HepG2 (cell line): Measurements from ENCODE around the gene B3GAT3. TPM values are rescaled to one million over a fixed set of nuclear protein-coding genes. Genes with fewer than 3 reads are reported as not detected.

ENCODE experiments used
- ATAC-seq: fragments of 200-7000 bp; cut with Tn5 transposase; 3 replicates; pipeline ENCODE4 v1.9.1; 2020; ENCODE audit warnings: mild to moderate bottlenecking, moderate library complexity
- BruUV-seq: library from RNA; stranded (reverse); fragments of 400-500 nt; replicated peaks from 2 replicates; lab custom pipeline; 2021; lab: Mats Ljungman, UMichigan
- CTCF ChIA-PET: fragments of 300-600 bp; formaldehyde crosslinking; extraction: SDS; loops from one replicate; lab custom pipeline; 2021; ENCODE audit warnings: low total read pairs, inconsistent platforms, low intra/inter-chr PET ratio; lab: Yijun Ruan, JAX
- POLR2A ChIA-PET: fragments of 350-600 bp; sonication (Branson Sonifier 250); formaldehyde crosslinking; loops from one replicate; lab custom pipeline; 2020; ENCODE audit warnings: antibody characterized with exemption, inconsistent platforms; lab: Yijun Ruan, JAX
- DNase-seq: peaks from one replicate; pipeline ENCODE4 v3.0.0-alpha.2; 2015; ENCODE audit warnings: low spot score
- FAIRE-seq: peaks from 3 replicates; lab custom pipeline; 2011; peaks lifted over from hg19 to GRCh38; lab: Jason Lieb, UNC
- H2AFZ ChIP-seq: one replicate; pipeline ENCODE4 v1.6.1; 2011; ENCODE audit warnings: low read length, inconsistent platforms
- H3K27ac ChIP-seq: fragments of 300-600 bp; 3 replicates; pipeline ENCODE4 v1.8.0; 2011; ENCODE audit warnings: mixed run types, mild to moderate bottlenecking, mixed read lengths, low read length, inconsistent platforms; ENCODE audit not compliant: insufficient read depth; ENCODE audit errors: extremely low read length
- H3K27me3 ChIP-seq, 2 experiments: fragments of 200-600 bp in 1 of 2; 2 replicates in 1 of 2; 3 replicates in 1 of 2; pipeline versions ENCODE4 v1.6.0 to v1.8.0; 2011; ENCODE audit warnings: low read length in 2 of 2, mild to moderate bottlenecking in 2 of 2, moderate library complexity in 2 of 2, inconsistent platforms in 1 of 2; ENCODE audit not compliant: insufficient read depth in 2 of 2, control insufficient read depth in 1 of 2
- H3K36me3 ChIP-seq, 2 experiments: fragments of 200-600 bp in 1 of 2; replicated peaks in 1 of 2; 2 replicates in 1 of 2; 3 replicates in 1 of 2; pipeline versions ENCODE4 v1.5.1 to v1.8.0; 2011; ENCODE audit warnings: low read length in 2 of 2, inconsistent platforms in 1 of 2; ENCODE audit not compliant: insufficient read depth in 2 of 2, control insufficient read depth in 1 of 2
- H3K4me1 ChIP-seq: 2 replicates; pipeline ENCODE4 v1.5.1; 2012; ENCODE audit warnings: low read length, inconsistent platforms; ENCODE audit not compliant: insufficient read depth
- H3K4me2 ChIP-seq: 2 replicates; pipeline ENCODE4 v1.6.0; 2011; ENCODE audit warnings: low read depth, low read length, inconsistent platforms
- H3K4me3 ChIP-seq, 3 experiments: fragments of 200-600 bp in 1 of 3; sonication (generic), shearing (Covaris generic) in 1 of 3; replicated peaks in 1 of 3; 2 replicates each; pipeline ENCODE4 v1.5.1; 2011 to 2016; ENCODE audit warnings: low read length in 3 of 3, inconsistent platforms in 2 of 3, low read depth in 2 of 3, mild to moderate bottlenecking in 2 of 3, control low read depth in 1 of 3, mixed read lengths in 1 of 3; ENCODE audit not compliant: insufficient read depth in 1 of 3
- H3K79me2 ChIP-seq: one replicate; pipeline ENCODE4 v1.6.1; 2011; ENCODE audit warnings: low read length, inconsistent platforms; ENCODE audit not compliant: insufficient read depth
- H3K9ac ChIP-seq: 2 replicates; pipeline ENCODE4 v1.6.0; 2011; ENCODE audit warnings: mild to moderate bottlenecking, low read depth, low read length, inconsistent platforms; ENCODE audit not compliant: insufficient read depth
- H3K9me3 ChIP-seq: 2 replicates; pipeline ENCODE4 v1.5.1; 2012; ENCODE audit warnings: mild to moderate bottlenecking, low read length
- H4K20me1 ChIP-seq: 2 replicates; pipeline ENCODE4 v1.6.0; 2011; ENCODE audit warnings: inconsistent platforms, mild to moderate bottlenecking, low read length, moderate library complexity; ENCODE audit not compliant: insufficient read depth
- CHD2 ChIP-seq: IDR thresholded peaks from 2 replicates; pipeline ENCODE4 v1.6.1; 2011; ENCODE audit warnings: low read depth, low read length, improper control_type of control experiment
- EP300 ChIP-seq, 3 experiments: sonication (generic) in 1 of 3; formaldehyde crosslinking in 1 of 3; IDR thresholded peaks; 2 replicates each; pipeline versions ENCODE4 v1.5.1 to v1.6.1; 2011 to 2020; ENCODE audit warnings: low read depth in 2 of 3, low read length in 2 of 3, borderline replicate concordance in 1 of 3, improper control_type of control experiment in 1 of 3, mild to moderate bottlenecking in 1 of 3, missing genetic modification reagents in 1 of 3, moderate library complexity in 1 of 3
- ESRRA ChIP-seq: sonication (generic); formaldehyde crosslinking; IDR thresholded peaks from 2 replicates; pipeline ENCODE4 v1.5.1; 2020; ENCODE audit warnings: mild to moderate bottlenecking, low read depth, missing genetic modification reagents
- KMT2B ChIP-seq: IDR thresholded peaks from 2 replicates; pipeline ENCODE4 v1.6.1; 2016; ENCODE audit warnings: missing genetic modification reagents, missing compliant biosample characterization
- NR2F2 ChIP-seq: IDR thresholded peaks from 2 replicates; pipeline ENCODE4 v1.6.1; 2012; ENCODE audit warnings: low read depth, inconsistent platforms, borderline replicate concordance
- SATB2 ChIP-seq: sonication (generic); formaldehyde crosslinking; IDR thresholded peaks from 2 replicates; pipeline ENCODE4 v1.5.0; 2020; ENCODE audit warnings: missing genetic modification reagents
- STAT5B ChIP-seq: sonication (generic); formaldehyde crosslinking; IDR thresholded peaks from 2 replicates; pipeline ENCODE4 v1.4.0; 2020; ENCODE audit warnings: missing genetic modification reagents
- ZNF253 ChIP-seq: sonication (generic); formaldehyde crosslinking; IDR thresholded peaks from 2 replicates; pipeline ENCODE4 v1.8.0; 2022; ENCODE audit warnings: mild to moderate bottlenecking, missing genetic modification reagents, borderline replicate concordance
- ZNF619 ChIP-seq: sonication (generic); formaldehyde crosslinking; IDR thresholded peaks from 2 replicates; pipeline ENCODE4 v1.4.0; 2020; ENCODE audit warnings: mild to moderate bottlenecking, missing genetic modification reagents
- ZNF746 ChIP-seq: sonication (generic); formaldehyde crosslinking; IDR thresholded peaks from 2 replicates; pipeline ENCODE4 v1.8.0; 2022; ENCODE audit warnings: mild to moderate bottlenecking, missing genetic modification reagents
- WGBS: methylation state at CpG from one replicate; pipeline ENCODE4 v1.1.6; 2017; ENCODE audit warnings: low lambda C conversion rate; 5-methylcytosine and 5-hydroxymethylcytosine counted together
- in situ Hi-C: cut with HindIII; loops from 2 replicates; pipeline ENCODE4 v1.10.0; 2017; ENCODE audit warnings: low pct_unique_long_range_greater_than_20kb; ENCODE audit not compliant: extremely low pct_ligation_motif_present
- intact Hi-C: fragments of 100-400 bp; cut with micrococcal nuclease; formaldehyde crosslinking; loops from one replicate; pipeline ENCODE4 v1.10.0; 2022; ENCODE audit not compliant: unreplicated experiment
- polyA plus RNA-seq, 8 experiments: library from polyadenylated mRNA; depleted of rRNA in 3 of 8; stranded (reverse) in 7 of 8; unstranded in 1 of 8; fragments of >200 nt; fragmentation: Illumina TruSeq in 4 of 8; extraction: Trizol in 4 of 8; gene quantifications; 2 replicates each; pipeline versions ENCODE4 v1.2.1 to v1.2.3, GENCODE V29; 2011 to 2016; ENCODE audit warnings: low read depth in 4 of 8, missing spikeins in 1 of 8, mixed read lengths in 1 of 8; ENCODE audit not compliant: insufficient read depth in 1 of 8
- total RNA-seq, 5 experiments: library from RNA; depleted of rRNA; stranded (reverse); fragments of >200 nt; fragmentation: Illumina TruSeq; extraction: Trizol; gene quantifications; 2 replicates each; pipeline ENCODE4 v1.2.3, GENCODE V29; 2016; ENCODE audit warnings: low read depth in 1 of 5
- TF ChIP-seq, protein P1 (sequence below): sonication (generic); formaldehyde crosslinking; IDR thresholded peaks from 2 replicates; pipeline ENCODE4 v1.8.0; 2022; ENCODE audit warnings: mild to moderate bottlenecking, missing genetic modification reagents, moderate library complexity
- TF ChIP-seq, protein P2 (sequence below): sonication (generic); formaldehyde crosslinking; IDR thresholded peaks from 2 replicates; pipeline ENCODE4 v1.4.0; 2020; ENCODE audit warnings: missing genetic modification reagents, borderline replicate concordance
- TF ChIP-seq, protein P3 (sequence below): sonication (generic); formaldehyde crosslinking; IDR thresholded peaks from 2 replicates; pipeline ENCODE4 v1.4.0; 2020; ENCODE audit warnings: missing genetic modification reagents
- TF ChIP-seq, protein P4 (sequence below): sonication (generic); formaldehyde crosslinking; IDR thresholded peaks from 2 replicates; pipeline ENCODE4 v1.4.0; 2020; ENCODE audit warnings: low read depth, mild to moderate bottlenecking, missing genetic modification reagents

The B3GAT3 gene
- total and polyA plus RNA-seq, 2 of the 13 experiments (the other 11 are each of a cell fraction or from before 2014, with no cell fraction given) = 21.3 to 26.1 TPM

DNA sequence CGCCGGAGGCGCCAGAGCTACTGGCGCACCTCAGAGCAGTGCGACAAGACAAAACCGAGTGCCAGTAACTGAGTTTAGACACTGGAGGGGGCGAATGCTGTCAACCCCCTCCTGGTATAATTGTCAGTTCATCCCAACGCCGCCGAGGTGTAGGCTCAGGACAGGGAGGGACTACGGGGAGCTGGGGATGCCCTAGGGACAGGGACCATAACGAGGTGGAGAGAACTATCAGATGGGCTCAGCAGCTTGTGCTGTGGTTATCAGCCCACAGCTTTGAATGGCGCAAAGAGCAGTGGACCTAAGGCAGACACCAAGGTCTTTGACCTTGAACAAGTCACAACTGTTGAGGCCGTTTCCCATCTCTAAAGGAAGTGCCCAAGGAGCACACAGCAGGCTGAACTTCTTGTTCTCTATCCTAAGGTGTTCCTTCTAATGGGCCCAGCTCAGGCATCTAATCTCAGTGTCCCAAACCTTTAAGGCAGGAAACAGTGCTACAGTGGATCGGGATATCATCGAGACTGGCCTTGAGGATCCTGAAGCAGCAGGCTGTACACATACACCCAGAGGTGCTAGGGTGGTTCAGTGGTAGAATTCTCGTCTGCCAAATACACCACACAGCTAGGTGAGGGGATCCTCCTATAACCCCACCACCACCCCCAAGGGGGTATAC lies 29.5 kb downstream of the B3GAT3 start:
- in situ Hi-C loops (no loop called here), intact Hi-C loops (loop anchor here (5.0 kb wide), 1 partner anchor 60 kb away; the partner anchor contains the start of gene INTS5)
- 24% methylated on average over 9 of the region's 17 CpGs for WGBS
- Histone ChIP-seq H3K9me3 (no peaks in the 10 kb centered on the region), H2AFZ (no peak overlapping the region), H3K27ac (peak overlapping the region; percentile 62), H3K4me2 (peak overlapping the region; percentile 86), H3K9ac (peak overlapping the region; percentile 60), H3K36me3 (peaks cover 21 to 26% of the 10 kb centered on the region in 2 experiments), H3K4me3 (peak overlapping the region; percentile 27 to 71 (median 58); a peak in 5 of 6 replicates), H4K20me1 (no peaks in the 10 kb centered on the region), H3K79me2 (peaks cover 18% of the 10 kb centered on the region), H3K4me1 (peaks cover 45% of the 10 kb centered on the region), H3K27me3 (no peaks in the 10 kb centered on the region; a peak in 1 of 5 replicates)
- ChIA-PET POLR2A (interaction anchor here (0.7 to 4.4 kb wide), 56 partner anchors 9 to 800 kb away, joined by 3 to 160 read pairs (median 8); partner anchors contain the start of genes AHNAK, B3GAT3, C11orf98 and CSKMT), CTCF (interaction anchor here (3.1 kb wide), 1 partner anchor 20 kb away, joined by 14 read pairs; the partner anchor contains the start of genes EML3 and ROM1)
- FAIRE-seq (no peak), DNase-seq (no peak), ATAC-seq (peak; percentile 38)
- BruUV-seq = TSS peak; percentile 100
- TF ChIP-seq SATB2 (no peak), CHD2 (0 out of 2 replicates have a peak, but pooled peaks have one; percentile 2), ZNF619 (CRISPR knock-in tag) (0 out of 2 replicates have a peak, but pooled peaks have one; percentile 4), ZNF253 (CRISPR knock-in tag) (0 out of 2 replicates have a peak, but pooled peaks have one; percentile 30), NR2F2 (peak; percentile 7; the same call in 1 of the 2 replicates), STAT5B (CRISPR knock-in tag) (no peak), KMT2B (CRISPR knock-in tag) (no peak), EP300 (IDR thresholded peaks at IDR 0.05; ENCODE audit: low read depth in 2 of 2, low read length in 2 of 2) (0 out of 4 replicates have a peak, but pooled peaks of 1 of the 2 experiments have one; percentile 5), EP300 (CRISPR knock-in tag; IDR thresholded peaks at IDR 0.05; ENCODE audit: borderline replicate concordance) (no peak), ZNF746 (0 out of 2 replicates have a peak, but pooled peaks have one; percentile 10), ESRRA (peak; percentile 30; the same call in 1 of the 2 replicates)
- TF ChIP-seq, protein P1, sequence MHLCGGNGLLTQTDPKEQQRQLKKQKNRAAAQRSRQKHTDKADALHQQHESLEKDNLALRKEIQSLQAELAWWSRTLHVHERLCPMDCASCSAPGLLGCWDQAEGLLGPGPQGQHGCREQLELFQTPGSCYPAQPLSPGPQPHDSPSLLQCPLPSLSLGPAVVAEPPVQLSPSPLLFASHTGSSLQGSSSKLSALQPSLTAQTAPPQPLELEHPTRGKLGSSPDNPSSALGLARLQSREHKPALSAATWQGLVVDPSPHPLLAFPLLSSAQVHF = peak; percentile 56; the same call in 1 of the 2 replicates
- TF ChIP-seq, protein P2, sequence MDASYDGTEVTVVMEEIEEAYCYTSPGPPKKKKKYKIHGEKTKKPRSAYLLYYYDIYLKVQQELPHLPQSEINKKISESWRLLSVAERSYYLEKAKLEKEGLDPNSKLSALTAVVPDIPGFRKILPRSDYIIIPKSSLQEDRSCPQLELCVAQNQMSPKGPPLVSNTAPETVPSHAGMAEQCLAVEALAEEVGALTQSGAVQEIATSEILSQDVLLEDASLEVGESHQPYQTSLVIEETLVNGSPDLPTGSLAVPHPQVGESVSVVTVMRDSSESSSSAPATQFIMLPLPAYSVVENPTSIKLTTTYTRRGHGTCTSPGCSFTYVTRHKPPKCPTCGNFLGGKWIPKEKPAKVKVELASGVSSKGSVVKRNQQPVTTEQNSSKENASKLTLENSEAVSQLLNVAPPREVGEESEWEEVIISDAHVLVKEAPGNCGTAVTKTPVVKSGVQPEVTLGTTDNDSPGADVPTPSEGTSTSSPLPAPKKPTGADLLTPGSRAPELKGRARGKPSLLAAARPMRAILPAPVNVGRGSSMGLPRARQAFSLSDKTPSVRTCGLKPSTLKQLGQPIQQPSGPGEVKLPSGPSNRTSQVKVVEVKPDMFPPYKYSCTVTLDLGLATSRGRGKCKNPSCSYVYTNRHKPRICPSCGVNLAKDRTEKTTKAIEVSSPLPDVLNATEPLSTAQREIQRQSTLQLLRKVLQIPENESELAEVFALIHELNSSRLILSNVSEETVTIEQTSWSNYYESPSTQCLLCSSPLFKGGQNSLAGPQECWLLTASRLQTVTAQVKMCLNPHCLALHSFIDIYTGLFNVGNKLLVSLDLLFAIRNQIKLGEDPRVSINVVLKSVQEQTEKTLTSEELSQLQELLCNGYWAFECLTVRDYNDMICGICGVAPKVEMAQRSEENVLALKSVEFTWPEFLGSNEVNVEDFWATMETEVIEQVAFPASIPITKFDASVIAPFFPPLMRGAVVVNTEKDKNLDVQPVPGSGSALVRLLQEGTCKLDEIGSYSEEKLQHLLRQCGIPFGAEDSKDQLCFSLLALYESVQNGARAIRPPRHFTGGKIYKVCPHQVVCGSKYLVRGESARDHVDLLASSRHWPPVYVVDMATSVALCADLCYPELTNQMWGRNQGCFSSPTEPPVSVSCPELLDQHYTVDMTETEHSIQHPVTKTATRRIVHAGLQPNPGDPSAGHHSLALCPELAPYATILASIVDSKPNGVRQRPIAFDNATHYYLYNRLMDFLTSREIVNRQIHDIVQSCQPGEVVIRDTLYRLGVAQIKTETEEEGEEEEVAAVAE = no peak
- TF ChIP-seq, protein P3, sequence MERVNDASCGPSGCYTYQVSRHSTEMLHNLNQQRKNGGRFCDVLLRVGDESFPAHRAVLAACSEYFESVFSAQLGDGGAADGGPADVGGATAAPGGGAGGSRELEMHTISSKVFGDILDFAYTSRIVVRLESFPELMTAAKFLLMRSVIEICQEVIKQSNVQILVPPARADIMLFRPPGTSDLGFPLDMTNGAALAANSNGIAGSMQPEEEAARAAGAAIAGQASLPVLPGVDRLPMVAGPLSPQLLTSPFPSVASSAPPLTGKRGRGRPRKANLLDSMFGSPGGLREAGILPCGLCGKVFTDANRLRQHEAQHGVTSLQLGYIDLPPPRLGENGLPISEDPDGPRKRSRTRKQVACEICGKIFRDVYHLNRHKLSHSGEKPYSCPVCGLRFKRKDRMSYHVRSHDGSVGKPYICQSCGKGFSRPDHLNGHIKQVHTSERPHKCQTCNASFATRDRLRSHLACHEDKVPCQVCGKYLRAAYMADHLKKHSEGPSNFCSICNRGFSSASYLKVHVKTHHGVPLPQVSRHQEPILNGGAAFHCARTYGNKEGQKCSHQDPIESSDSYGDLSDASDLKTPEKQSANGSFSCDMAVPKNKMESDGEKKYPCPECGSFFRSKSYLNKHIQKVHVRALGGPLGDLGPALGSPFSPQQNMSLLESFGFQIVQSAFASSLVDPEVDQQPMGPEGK (CRISPR knock-in tag) = peak; percentile 29; the same call in 1 of the 2 replicates
- TF ChIP-seq, protein P4, sequence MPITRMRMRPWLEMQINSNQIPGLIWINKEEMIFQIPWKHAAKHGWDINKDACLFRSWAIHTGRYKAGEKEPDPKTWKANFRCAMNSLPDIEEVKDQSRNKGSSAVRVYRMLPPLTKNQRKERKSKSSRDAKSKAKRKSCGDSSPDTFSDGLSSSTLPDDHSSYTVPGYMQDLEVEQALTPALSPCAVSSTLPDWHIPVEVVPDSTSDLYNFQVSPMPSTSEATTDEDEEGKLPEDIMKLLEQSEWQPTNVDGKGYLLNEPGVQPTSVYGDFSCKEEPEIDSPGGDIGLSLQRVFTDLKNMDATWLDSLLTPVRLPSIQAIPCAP (CRISPR knock-in tag) = no peak
